HFFc6 (cell line): ENCODE results near the gene TRIP6. TPM values are rescaled to one million over a fixed set of nuclear protein-coding genes. Genes with fewer than 3 reads are reported as not detected.

Source experiments
- DNase-seq: peaks from one replicate; pipeline ENCODE4 v3.0.0-alpha.2; 2018
- H3K27ac Mint-ChIP-seq: 2 replicates; pipeline ENCODE4 v1.8.0; 2020; ENCODE audit warnings: mild to moderate bottlenecking, mixed read lengths
- H3K27me3 Mint-ChIP-seq: 2 replicates; pipeline ENCODE4 v1.8.0; 2021; ENCODE audit warnings: mild to moderate bottlenecking, moderate library complexity, mixed read lengths; ENCODE audit not compliant: insufficient read depth
- H3K36me3 Mint-ChIP-seq: 2 replicates; pipeline ENCODE4 v1.8.0; 2021; ENCODE audit warnings: low read depth, mixed read lengths
- H3K4me1 Mint-ChIP-seq: 2 replicates; pipeline ENCODE4 v1.8.0; 2020; ENCODE audit warnings: low read depth, mixed read lengths
- H3K4me3 Mint-ChIP-seq: 2 replicates; pipeline ENCODE4 v1.8.0; 2020; ENCODE audit warnings: mild to moderate bottlenecking, moderate library complexity, mixed read lengths
- H3K9me3 Mint-ChIP-seq: 2 replicates; pipeline ENCODE4 v1.8.0; 2020; ENCODE audit warnings: mild to moderate bottlenecking, mixed read lengths
- total RNA-seq, 6 experiments: library from RNA; stranded (reverse); fragmentation: NEBNext Ultra II Directional; extraction: Animal tissue kit (Norgen Biotek cat#: 25700); gene quantifications; 2 replicates in 1 of 6; 3 replicates in 5 of 6; pipeline ENCODE4 v1.2.3, GENCODE V29; 2021
- TF ChIP-seq, protein P1 (sequence below): fragments of 200-600 bp; sonication (generic); IDR thresholded peaks from 2 replicates; pipeline ENCODE4 v1.5.0; 2021; ENCODE audit warnings: antibody characterized with exemption, mild to moderate bottlenecking

TRIP6 gene
- total RNA-seq, 6 experiments from 2014 or later = 125 to 148 (median 140) TPM

DNA sequence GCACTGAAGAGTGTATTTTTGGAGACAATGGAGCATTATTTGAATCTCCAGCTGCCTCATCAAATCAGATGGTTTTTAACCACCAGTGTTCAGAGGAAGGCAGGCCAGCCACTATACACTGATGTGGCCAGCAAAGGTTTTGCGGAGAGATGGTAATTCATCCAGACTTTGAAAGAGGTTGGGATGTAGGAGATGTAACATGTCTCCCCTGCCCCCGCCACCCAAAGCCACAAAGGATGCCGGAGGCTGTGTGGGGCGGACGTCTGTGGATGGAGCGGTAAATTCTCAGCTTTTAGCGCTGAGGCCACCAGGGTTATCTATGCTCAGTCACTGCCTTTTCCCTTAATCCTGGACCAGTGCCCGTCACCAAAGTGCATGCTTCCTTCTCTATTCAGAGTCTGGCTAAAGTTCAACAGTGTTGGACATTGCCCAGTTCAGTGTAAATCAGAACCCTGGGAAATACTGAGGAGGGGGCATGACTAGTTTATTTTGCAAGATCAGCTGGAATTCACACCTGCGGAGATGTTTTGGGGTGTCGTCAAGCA lies 3.7 kb upstream of the TRIP6 start:
- Mint-ChIP-seq H3K36me3 (peaks cover 18% of the 10 kb centered on the region), H3K27me3 (no peaks in the 10 kb centered on the region; the same call in none of the 2 replicates), H3K4me1 (peaks cover 12% of the 10 kb centered on the region), H3K9me3 (no peaks in the 10 kb centered on the region), H3K4me3 (no peak overlapping the region), H3K27ac (no peak overlapping the region)
- TF ChIP-seq, protein P1, sequence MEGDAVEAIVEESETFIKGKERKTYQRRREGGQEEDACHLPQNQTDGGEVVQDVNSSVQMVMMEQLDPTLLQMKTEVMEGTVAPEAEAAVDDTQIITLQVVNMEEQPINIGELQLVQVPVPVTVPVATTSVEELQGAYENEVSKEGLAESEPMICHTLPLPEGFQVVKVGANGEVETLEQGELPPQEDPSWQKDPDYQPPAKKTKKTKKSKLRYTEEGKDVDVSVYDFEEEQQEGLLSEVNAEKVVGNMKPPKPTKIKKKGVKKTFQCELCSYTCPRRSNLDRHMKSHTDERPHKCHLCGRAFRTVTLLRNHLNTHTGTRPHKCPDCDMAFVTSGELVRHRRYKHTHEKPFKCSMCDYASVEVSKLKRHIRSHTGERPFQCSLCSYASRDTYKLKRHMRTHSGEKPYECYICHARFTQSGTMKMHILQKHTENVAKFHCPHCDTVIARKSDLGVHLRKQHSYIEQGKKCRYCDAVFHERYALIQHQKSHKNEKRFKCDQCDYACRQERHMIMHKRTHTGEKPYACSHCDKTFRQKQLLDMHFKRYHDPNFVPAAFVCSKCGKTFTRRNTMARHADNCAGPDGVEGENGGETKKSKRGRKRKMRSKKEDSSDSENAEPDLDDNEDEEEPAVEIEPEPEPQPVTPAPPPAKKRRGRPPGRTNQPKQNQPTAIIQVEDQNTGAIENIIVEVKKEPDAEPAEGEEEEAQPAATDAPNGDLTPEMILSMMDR = no peak
- DNase-seq = no peak

DNA sequence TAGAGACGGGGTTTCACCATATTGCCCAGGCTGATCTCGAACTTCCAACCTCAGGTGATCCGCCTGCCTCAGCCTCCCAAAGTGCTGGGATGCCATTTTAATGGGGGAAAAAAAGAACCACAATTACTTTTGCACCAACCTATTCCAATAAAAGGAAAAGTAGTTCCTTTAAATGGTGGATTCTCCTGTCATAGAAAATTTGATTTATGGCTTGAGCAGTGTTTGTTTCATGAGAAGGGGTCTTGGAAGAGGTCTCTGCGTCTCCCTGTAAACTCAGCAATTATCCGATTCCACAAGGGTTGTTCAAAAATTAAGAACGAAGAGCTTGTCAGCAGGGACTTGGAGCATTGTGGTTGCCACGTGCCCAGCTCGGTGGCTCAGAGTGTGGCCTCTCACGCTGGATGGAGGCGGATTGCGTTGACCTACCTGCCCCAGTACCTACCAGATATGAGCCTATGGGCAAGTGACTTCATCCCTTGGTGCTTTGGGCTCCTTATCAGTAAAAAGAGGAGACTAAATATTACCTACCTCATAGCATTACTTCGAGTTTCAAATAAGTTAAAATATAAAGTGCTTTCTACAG lies 2.8 kb upstream of the TRIP6 start:
- H3K36me3 Mint-ChIP-seq = peaks cover 18% of the 10 kb centered on the region
- no peak overlapping the region for H3K27ac Mint-ChIP-seq
- H3K4me1 Mint-ChIP-seq = peaks cover 12% of the 10 kb centered on the region
- TF ChIP-seq, protein P1 = no peak
- no peaks in the 10 kb centered on the region for H3K9me3 Mint-ChIP-seq
- no peaks in the 10 kb centered on the region; the same call in none of the 2 replicates for H3K27me3 Mint-ChIP-seq
- no peak overlapping the region for H3K4me3 Mint-ChIP-seq
- no peak for DNase-seq

DNA sequence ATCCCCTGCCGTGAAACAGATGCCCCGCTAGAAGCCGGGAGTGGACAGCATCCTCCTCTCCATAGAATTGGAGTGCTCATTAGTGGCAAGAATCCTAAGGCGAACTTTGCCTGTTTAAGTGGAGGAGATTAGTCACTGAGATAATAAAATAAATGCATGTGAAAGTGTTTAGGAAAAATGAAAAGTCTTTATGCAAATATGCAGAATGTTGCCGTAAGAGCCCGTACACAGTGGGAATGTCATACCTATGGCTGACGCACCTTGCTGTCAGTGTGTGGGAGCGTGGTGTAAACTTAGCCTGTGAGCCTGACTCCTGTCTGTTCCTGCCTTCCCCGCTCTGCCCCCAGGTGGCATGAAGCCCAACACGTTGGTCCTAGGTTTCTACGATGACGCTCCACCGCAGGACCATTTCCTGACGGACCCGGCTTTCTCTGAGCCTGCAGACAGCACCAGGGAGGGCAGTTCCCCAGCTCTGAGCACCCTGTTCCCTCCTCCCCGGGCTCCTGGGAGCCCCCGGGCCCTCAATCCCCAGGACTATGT lies 1.7 kb upstream of the TRIP6 start:
- Mint-ChIP-seq H3K36me3 (peaks cover 13% of the 10 kb centered on the region), H3K27ac (peak overlapping the region; percentile 76), H3K4me1 (peaks cover 12% of the 10 kb centered on the region), H3K4me3 (no peak overlapping the region), H3K9me3 (no peaks in the 10 kb centered on the region), H3K27me3 (no peaks in the 10 kb centered on the region; the same call in 1 of the 2 replicates)
- TF ChIP-seq, protein P1 = 0 out of 2 replicates have a peak, but pooled peaks have one; percentile 25
- no peak for DNase-seq

DNA sequence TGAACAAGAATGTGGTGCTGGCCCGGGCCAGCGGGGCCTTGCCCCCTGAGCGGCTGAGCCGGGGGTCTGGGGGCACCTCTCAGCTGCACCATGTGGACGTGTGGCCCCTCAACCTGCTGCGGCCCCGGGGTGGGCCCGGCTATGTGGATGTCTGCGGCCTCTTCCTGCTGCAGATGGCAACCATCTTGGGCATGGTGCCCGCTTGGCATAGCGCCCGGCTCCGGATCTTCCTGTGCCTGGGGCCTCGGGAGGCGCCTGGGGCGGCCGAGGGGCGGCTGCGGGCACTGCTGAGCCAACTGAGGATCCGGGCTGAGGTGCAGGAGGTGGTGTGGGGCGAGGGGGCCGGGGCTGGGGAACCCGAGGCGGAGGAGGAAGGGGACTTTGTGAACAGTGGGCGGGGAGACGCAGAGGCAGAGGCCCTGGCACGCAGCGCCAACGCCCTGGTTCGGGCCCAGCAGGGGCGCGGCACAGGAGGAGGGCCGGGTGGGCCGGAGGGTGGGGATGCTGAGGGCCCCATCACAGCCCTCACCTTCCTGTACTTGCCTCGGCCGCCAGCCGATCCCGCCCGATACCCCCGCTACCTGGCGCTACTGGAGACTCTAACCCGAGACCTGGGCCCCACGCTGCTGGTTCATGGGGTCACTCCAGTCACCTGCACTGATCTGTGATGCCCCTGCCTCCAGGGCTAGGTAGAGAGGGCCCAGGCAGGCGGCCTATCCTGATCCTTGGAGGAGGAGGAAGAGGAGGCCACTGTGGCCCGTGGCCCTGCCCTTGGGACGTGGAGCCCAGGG lies 1.1 kb upstream of the TRIP6 start:
- no peaks in the 10 kb centered on the region for H3K9me3 Mint-ChIP-seq
- TF ChIP-seq, protein P1 = no peak
- no peak overlapping the region for H3K27ac Mint-ChIP-seq
- H3K36me3 Mint-ChIP-seq = peaks cover 12% of the 10 kb centered on the region
- DNase-seq = no peak
- peaks cover 12% of the 10 kb centered on the region for H3K4me1 Mint-ChIP-seq
- 0 out of 2 replicates have a peak overlapping the region, but pooled peaks have one; percentile 96 for H3K4me3 Mint-ChIP-seq
- H3K27me3 Mint-ChIP-seq = no peaks in the 10 kb centered on the region; the same call in 1 of the 2 replicates

DNA sequence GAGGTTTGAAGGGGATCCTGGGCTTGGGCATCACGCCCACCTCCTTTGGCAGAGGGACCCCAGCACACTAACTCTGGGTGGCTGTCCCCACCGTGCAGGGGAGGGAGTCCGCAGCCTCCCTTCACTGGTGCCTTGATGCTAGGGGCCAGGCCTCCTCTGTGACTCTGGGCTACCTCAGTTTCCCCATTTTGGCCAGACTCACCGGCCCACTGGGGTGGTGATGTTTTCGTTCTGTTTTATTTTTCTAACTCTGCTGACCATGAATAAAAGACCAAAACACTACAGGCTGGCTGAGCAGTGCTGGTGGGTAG lies 503 bp upstream of the TRIP6 start:
- H3K9me3 Mint-ChIP-seq = no peaks in the 10 kb centered on the region
- peak overlapping the region; percentile 95 for H3K27ac Mint-ChIP-seq
- H3K4me1 Mint-ChIP-seq = peaks cover 16% of the 10 kb centered on the region
- no peaks in the 10 kb centered on the region; the same call in 1 of the 2 replicates for H3K27me3 Mint-ChIP-seq
- no peak for DNase-seq
- peak overlapping the region; percentile 96 for H3K4me3 Mint-ChIP-seq
- H3K36me3 Mint-ChIP-seq = peaks cover 17% of the 10 kb centered on the region
- TF ChIP-seq, protein P1 = no peak
